Measurements from ENCODE around the gene RPS19. TPM values are rescaled to one million over a fixed set of nuclear protein-coding genes. Genes with fewer than 3 reads are reported as not detected.
A peak's percentile ranks its signal among the peaks of the same experiment; 100 is the strongest.
"Not testable (repeated sequence)": the region's sequence is repeated elsewhere in the genome, so short reads cannot be mapped to it uniquely, and the experiment has no call there.

RPS19 gene
- total RNA-seq, 2 experiments from 2014 or later, result 2,342 to 3,204 TPM

DNA sequence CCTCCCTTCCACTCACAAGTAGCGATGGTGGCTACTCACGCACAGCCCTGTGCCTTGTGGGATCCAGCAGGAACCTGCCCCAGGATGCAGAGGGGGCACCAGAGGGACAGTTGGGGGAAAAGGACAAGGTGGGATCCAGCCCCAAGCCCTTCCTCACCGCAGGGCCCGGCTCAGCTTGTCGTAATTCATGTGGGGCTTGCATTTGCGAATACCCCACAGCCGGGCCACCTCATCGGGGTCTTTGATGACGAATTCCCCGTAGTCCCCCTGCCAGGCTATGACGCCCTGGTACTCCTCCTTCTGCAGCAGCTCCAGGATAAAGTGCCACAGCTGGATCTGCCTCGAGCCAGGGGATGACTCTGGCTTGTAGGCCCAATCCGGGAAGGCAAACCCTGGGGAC lies 49.7 kb downstream of the RPS19 start:
- no peak overlapping the region for H3K4me3 Mint-ChIP-seq
- no peak for ATAC-seq
- CTCF ChIA-PET, result interaction anchor here (0.9 kb wide), 1 partner anchor 116 kb away, joined by 4 read pairs; no protein-coding TSS in a partner anchor
- no peak for DNase-seq
- no peaks in the 10 kb centered on the region for H3K9me3 Mint-ChIP-seq (ENCODE audit: low read depth)
- H3K36me3 Mint-ChIP-seq (ENCODE audit: low read depth), result peaks cover 23% of the 10 kb centered on the region
- no peak overlapping the region for H3K27ac Mint-ChIP-seq
- H3K4me1 Mint-ChIP-seq, result peaks cover 43% of the 10 kb centered on the region
- intact Hi-C loops (cut with DNase I, micrococcal nuclease), result no loop called here
- POLR2A ChIA-PET, result no interaction called here
- peaks cover 22% of the 10 kb centered on the region for H3K27me3 Mint-ChIP-seq

DNA sequence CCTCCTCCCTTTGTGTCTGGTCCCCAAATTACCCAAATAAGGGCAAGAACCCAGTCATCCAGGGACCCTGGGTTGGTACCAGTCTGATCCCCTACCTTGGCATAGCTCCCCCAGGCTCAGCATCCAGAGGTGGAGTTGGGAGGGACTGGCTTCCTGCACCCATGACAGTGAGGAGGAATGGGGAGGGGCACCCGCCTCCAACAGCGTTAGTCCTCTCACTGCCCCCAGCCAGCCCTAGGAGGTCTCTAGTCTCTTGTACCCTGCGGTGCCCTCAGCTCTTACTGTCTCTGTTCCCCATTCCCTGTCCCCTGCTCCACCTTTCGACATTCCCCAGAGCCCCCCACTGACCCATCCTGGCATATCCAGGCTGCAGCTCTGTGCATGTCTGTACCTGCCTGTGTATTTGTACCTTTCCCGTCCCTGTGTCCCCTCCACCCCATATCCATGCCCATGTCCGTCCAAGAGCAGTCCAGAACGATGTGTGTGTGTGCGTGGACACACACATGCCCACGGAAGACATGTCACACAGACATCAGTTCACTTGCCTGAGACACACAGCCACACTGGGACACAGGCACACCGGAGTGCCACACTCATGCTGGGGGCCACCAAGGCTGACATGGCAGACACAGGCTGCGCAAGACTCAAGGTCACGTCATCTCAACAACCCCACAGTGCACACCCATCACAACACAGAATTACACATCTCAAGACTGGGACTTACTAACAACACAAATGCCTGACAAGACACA lies 50.4 kb downstream of the RPS19 start:
- Mint-ChIP-seq H3K27me3 (peaks cover 23% of the 10 kb centered on the region), H3K36me3 (ENCODE audit: low read depth) (peaks cover 16% of the 10 kb centered on the region), H3K4me3 (no peak overlapping the region), H3K9me3 (ENCODE audit: low read depth) (no peaks in the 10 kb centered on the region), H3K27ac (no peak overlapping the region), H3K4me1 (peaks cover 40% of the 10 kb centered on the region)
- intact Hi-C loops (cut with DNase I, micrococcal nuclease), result no loop called here
- ChIA-PET CTCF (interaction anchor here (0.9 kb wide), 1 partner anchor 117 kb away, joined by 4 read pairs; no protein-coding TSS in a partner anchor), POLR2A (no interaction called here)
- ATAC-seq (peak; percentile 4), DNase-seq (no peak)

DNA sequence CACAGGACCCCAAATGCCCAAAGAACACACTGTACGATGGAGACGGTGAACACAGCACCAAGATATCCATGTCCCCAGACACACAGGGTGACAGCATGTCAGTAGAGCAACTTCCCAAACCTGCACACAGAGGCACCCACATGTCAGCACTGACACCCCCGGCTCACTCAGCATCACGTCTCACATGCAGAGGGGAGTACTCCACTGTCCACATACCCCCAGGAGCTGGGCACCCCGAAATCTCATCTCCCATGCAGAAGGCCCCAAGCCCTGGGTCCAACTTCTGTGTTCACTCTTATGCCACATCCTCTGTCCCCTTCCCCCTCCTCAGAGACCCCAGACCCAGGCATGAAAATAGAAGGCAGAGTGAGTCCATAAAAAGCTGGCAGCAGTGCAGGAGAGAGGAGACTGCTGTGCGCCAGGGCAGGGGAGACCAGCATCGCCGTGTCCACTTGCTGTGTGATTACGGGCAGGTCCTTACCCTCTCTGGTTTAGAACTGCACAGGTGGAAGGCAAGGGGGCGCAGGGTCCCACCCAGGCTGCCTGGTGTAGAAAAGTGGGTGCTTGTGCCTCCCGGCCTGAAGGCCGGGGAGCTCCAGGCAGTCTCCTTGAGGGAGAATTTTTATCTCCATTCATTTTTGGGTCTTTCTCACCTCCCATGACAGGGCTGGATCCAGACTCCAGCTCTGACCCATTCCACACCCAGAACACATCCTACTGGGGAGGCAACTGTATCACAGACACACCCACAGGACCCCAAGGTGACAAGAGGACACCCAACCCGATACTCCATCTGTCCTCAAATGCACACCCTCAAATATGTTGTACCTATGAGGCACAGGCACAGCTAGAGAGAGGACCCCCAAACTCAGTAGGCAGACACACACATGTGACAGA lies 51.2 kb downstream of the RPS19 start:
- Mint-ChIP-seq H3K9me3 (ENCODE audit: low read depth) (no peaks in the 10 kb centered on the region), H3K27me3 (peaks cover 23% of the 10 kb centered on the region), H3K27ac (no peak overlapping the region), H3K4me1 (peaks cover 35% of the 10 kb centered on the region), H3K36me3 (ENCODE audit: low read depth) (peaks cover 10% of the 10 kb centered on the region), H3K4me3 (no peak overlapping the region)
- ATAC-seq (peak; percentile 2), DNase-seq (no peak)
- intact Hi-C loops (cut with DNase I, micrococcal nuclease), result no loop called here
- POLR2A ChIA-PET, result no interaction called here
- CTCF ChIA-PET, result interaction anchor here (0.7 to 1.6 kb wide), 4 partner anchors 22 to 76 kb away, joined by 3 to 4 read pairs (median 3); no protein-coding TSS in a partner anchor

DNA sequence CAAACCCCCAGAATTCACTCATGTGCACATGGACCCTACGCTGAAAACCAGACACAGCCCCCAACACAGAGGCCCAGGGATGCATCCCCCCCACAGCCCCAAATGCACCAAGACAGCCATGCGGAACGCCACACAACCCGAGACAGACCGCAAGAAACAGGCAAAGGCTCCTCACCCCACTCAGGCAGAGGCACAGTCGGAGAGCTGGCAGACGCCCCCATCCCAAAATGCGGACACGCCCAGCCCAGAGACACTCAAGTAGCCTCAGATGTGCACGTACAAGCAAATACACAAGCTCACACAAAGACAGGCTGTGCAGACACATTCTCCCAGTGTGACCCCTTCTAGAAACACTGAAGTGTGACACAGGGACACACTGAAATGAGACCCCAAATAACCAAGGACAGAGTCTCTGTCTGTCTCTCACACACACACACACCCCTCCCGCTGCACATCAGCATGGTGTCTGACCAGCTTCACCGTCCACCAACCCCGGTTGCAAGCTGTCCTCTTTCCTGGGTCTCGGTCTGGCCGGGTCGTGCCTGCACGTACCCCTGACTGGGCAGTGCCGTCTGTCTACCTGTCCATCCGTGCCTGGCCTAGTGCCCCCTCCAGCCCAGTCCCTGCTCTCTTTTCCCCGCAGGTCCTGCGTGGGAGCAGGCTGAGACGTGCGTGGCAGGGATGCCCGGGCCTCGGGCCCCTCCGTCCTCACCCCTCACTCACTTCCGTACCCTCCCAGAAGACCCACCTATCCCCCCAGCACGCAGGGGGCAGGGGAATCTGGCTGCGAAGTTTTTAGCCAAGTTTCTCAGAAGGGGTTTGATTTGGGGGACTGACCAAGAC lies 52.1 kb downstream of the RPS19 start:
- Mint-ChIP-seq H3K4me1 (peaks cover 31% of the 10 kb centered on the region), H3K27me3 (peaks cover 23% of the 10 kb centered on the region), H3K9me3 (ENCODE audit: low read depth) (no peaks in the 10 kb centered on the region), H3K27ac (no peak overlapping the region), H3K36me3 (ENCODE audit: low read depth) (peaks cover 7% of the 10 kb centered on the region), H3K4me3 (no peak overlapping the region)
- ChIA-PET CTCF (interaction anchor here (0.7 to 1.6 kb wide), 4 partner anchors 23 to 77 kb away, joined by 3 to 4 read pairs (median 3); no protein-coding TSS in a partner anchor), POLR2A (no interaction called here)
- no peak for ATAC-seq
- no peak for DNase-seq
- intact Hi-C loops (cut with DNase I, micrococcal nuclease), result no loop called here

DNA sequence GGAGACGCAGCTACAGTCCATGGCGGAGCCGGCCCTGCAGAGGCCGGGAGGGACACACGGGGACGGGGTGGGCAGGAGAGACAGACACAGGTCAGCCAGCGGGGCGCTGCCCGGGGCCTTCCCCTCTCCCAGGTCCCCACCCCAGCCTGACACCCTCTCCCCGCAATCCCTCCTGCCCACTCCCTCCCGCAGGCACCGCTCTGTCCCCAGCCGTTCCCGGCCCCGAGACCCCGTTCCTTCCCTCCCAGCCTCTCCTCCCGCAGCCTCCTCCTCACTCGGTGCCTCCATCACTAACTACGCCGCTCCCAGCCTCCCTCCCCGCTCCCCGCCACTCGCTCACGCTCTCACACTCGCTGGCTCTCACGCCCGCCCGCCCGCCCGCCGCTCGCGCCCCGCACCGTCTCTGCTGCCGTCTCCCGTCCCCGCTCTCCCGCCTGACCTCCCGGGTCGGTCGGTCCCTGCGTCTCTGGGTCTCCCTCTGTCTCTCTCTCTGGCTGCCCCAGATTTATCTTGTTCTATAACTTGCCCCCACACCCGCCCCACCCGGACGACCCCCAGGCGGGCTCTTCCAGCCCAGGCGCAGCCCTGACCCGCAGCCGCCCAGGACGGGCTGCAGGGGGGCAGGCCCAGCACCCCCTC lies 53.0 kb downstream of the RPS19 start:
- ATAC-seq, result peak; percentile 11
- Mint-ChIP-seq H3K27ac (no peak overlapping the region), H3K27me3 (peaks cover 23% of the 10 kb centered on the region), H3K4me3 (no peak overlapping the region), H3K4me1 (peaks cover 28% of the 10 kb centered on the region), H3K9me3 (ENCODE audit: low read depth) (no peaks in the 10 kb centered on the region), H3K36me3 (ENCODE audit: low read depth) (peaks cover 5% of the 10 kb centered on the region)
- CTCF ChIA-PET, result no interaction called here
- intact Hi-C loops (cut with DNase I, micrococcal nuclease), result no loop called here
- POLR2A ChIA-PET, result no interaction called here
- DNase-seq, result peak; percentile 53

DNA sequence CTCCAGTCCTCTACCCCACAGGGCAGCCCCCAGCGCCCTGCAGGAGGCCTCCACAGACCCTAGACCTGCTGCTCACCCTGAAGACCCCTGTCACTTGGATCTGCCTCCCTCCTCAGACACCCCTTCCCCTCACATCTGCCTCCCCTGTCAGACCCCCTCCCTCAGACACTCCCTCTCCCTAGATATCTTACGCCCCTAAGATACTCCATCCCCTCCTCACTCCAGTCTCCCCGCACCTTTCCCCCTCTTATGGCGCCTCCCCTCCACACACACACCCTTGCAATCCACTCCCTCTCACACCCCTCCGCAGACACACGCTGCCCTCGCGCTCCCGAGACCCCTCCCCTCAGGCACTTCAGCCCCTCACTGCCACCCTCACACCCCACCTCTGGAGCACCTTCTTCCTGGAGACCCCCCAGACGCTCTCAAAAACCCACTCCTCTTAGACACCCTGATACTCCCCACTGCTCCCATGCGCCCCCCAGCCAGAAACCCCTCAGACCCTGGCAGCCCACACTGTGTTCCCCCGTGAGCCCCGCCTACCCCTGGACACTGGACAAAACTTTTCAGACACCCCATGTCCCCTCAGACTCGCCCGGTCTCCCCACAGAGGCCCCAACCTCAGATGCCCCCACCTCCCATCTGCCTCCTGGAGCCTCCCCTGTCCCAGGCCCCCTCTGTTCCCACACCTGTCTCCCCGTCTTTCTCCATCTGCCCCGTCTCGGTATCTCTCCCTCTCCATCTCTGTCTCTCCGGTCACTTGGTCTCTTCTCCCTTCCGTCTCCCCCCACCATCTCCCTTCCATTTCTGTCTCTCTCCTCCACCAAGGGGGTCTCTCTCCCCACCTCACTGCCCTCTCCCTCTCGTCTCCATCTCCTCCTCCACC lies 53.7 kb downstream of the RPS19 start:
- CTCF ChIA-PET, result no interaction called here
- intact Hi-C loops (cut with DNase I, micrococcal nuclease), result loop anchor here in 1 of 2 experiments (2.0 kb wide), 1 partner anchor 15 kb away; the partner anchor contains the start of gene ERFL

DNA sequence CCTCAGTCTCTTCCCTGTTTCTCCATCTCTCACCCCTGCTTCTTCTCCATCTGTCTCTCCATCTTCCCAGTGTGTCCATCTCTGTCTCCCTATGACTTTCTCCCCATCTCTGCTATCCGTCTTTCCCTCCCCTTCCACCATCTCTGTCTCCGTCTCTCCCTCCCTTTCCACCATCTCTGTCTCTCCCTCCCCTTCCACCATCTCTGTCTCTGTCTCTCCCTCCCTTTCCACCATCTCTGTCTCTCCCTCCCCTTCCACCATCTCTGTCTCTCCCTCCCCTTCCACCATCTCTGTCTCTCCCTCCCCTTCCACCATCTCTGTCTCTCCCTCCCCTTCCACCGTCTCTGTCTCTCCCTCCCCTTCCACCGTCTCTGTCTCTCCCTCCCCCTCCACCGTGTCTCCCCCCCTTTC lies 54.4 kb downstream of the RPS19 start:
- H3K36me3 Mint-ChIP-seq (ENCODE audit: low read depth); H3K27ac Mint-ChIP-seq; POLR2A ChIA-PET; DNase-seq; ATAC-seq; H3K4me3 Mint-ChIP-seq; H3K9me3 Mint-ChIP-seq (ENCODE audit: low read depth); CTCF ChIA-PET: not testable (repeated sequence)
- intact Hi-C loops (cut with DNase I, micrococcal nuclease), result loop anchor here in 1 of 2 experiments (2.0 kb wide), 1 partner anchor 14 kb away; the partner anchor contains the start of gene ERFL
- Mint-ChIP-seq H3K4me1 (peaks cover 28% of the 10 kb centered on the region), H3K27me3 (peaks cover 23% of the 10 kb centered on the region)

More for the DNA sequence above, 53.7 kb downstream of the RPS19 start:
- Mint-ChIP-seq H3K9me3 (ENCODE audit: low read depth) (no peaks in the 10 kb centered on the region), H3K4me3 (no peak overlapping the region), H3K4me1 (peaks cover 28% of the 10 kb centered on the region), H3K36me3 (ENCODE audit: low read depth) (peaks cover 5% of the 10 kb centered on the region), H3K27ac (no peak overlapping the region), H3K27me3 (peaks cover 23% of the 10 kb centered on the region)
- no peak for DNase-seq
- ATAC-seq, result no peak
- POLR2A ChIA-PET, result no interaction called here

DNA sequence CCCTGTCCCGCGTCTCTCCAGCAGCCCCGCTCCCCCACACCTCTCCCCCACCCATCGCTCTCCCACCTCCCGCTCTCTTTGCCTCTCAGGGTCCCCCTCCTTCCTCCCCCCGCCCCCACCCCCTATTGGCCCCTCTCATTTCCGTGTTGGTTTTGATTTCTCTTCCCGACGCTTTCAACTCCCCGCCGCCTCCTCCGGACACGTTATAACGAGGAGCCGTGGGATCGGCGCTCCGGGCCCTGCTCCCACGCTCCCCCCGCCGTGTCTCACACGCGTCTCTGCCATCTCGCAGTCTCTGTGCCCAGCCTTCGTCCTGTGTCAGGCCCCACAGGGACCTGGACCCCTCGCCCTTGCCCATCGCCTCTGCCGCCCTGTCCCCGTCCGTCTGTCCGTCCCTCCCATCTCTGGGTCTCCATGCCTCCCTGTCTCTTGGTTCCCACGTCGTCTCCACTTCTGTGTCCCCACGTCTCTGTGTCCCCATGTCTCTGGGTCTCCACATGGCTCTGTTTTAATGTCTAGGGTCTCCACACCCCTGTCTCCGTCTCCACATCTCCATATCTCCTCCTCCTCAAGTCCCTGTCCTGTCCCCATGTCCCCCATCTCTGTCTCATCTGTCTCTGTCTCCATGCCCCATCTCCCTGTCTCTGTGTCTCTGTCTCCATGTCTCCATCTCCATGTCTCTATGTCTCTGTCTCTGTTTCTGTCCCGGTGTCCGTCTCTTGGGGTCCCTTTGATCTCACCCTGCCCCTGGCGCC lies 55.1 kb downstream of the RPS19 start:
- Mint-ChIP-seq H3K4me3 (no peak overlapping the region), H3K4me1 (peaks cover 28% of the 10 kb centered on the region), H3K27me3 (peaks cover 23% of the 10 kb centered on the region), H3K27ac (no peak overlapping the region), H3K36me3 (ENCODE audit: low read depth) (peaks cover 5% of the 10 kb centered on the region), H3K9me3 (ENCODE audit: low read depth) (no peaks in the 10 kb centered on the region)
- DNase-seq (no peak), ATAC-seq (no peak)
- POLR2A ChIA-PET, result no interaction called here
- intact Hi-C loops (cut with DNase I, micrococcal nuclease), result loop anchor here in 1 of 2 experiments (2.0 kb wide), 1 partner anchor 14 kb away; the partner anchor contains the start of gene ERFL
- CTCF ChIA-PET, result no interaction called here

DNA sequence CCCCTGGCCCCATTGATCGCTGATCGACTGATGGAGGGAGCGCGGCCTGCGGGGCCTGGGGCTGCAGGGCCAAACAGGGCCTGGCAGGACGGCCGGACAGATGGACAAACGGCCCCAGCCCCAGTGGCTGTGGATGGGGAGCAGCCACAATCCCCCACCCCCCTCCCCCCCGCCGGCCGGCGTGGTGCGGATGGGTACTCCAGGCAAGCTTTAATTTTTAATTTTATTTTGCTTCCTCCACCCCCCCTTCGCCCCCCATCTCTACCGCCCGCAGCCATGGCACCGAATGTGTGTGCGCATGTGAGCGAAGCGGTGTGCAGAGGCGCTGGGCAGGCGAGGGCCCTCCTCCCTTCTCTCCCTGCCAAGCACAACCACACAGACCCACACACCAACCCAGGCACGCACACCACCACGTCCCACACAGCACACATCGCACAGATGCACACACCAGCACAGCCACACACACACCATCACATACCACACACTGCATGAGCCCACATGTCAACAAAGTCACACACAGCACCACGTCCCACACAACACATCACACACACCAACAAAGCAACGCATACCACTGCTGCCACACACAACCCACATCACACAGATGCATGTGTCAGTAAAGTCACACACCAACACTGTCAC lies 55.8 kb downstream of the RPS19 start:
- Mint-ChIP-seq H3K27me3 (peaks cover 23% of the 10 kb centered on the region), H3K27ac (no peak overlapping the region), H3K4me1 (peaks cover 23% of the 10 kb centered on the region), H3K36me3 (ENCODE audit: low read depth) (no peaks in the 10 kb centered on the region), H3K4me3 (no peak overlapping the region), H3K9me3 (ENCODE audit: low read depth) (no peaks in the 10 kb centered on the region)
- ATAC-seq, result peak; percentile 20
- no peak for DNase-seq
- ChIA-PET POLR2A (no interaction called here), CTCF (no interaction called here)
- intact Hi-C loops (cut with DNase I, micrococcal nuclease), result loop anchor here in 1 of 2 experiments (2.0 kb wide), 1 partner anchor 13 kb away; the partner anchor contains the start of gene ERFL

Data from activated CD4-positive, alpha-beta T cell treated with anti-CD3 and anti-CD28 coated beads for 36 hours (primary cell).